Measurements from ENCODE around the gene SUGCT.

Gene SUGCT

GRCh38 chr7:40836218-40836617 is 701.4 kb downstream of the SUGCT start:
- H3K4me3 ChIP-seq (ENCODE audit: low read depth, low read length): no peak overlapping the region
- TF ChIP-seq CTCF (IDR thresholded peaks at IDR 0.05; ENCODE audit: low read depth, low read length, missing control alignments): no peak
- DNase-seq (ENCODE audit: low read depth): no peak
- in situ Hi-C loops (cut with HindIII; ENCODE audit: low sequenced_read_pairs): no loop called here

- no peak overlapping the region for H3K4me3 ChIP-seq (ENCODE audit: low read depth, low read length)
- no peak for TF ChIP-seq CTCF (IDR thresholded peaks at IDR 0.05; ENCODE audit: low read depth, low read length, missing control alignments)
- DNase-seq (ENCODE audit: low read depth): no peak
- in situ Hi-C loops (cut with HindIII; ENCODE audit: low sequenced_read_pairs): no loop called here
Measured at GRCh38 chr7:40839881-40840280, 705.1 kb downstream of the SUGCT start.

- no peak for TF ChIP-seq CTCF (IDR thresholded peaks at IDR 0.05; ENCODE audit: low read depth, low read length, missing control alignments)
- H3K4me3 ChIP-seq (ENCODE audit: low read depth, low read length): no peak overlapping the region
- in situ Hi-C loops (cut with HindIII; ENCODE audit: low sequenced_read_pairs): no loop called here
- no peak for DNase-seq (ENCODE audit: low read depth)
Measured at GRCh38 chr7:40840990-40841389, 706.2 kb downstream of the SUGCT start.

GRCh38 chr7:40842641-40843040 is 707.8 kb downstream of the SUGCT start:
- in situ Hi-C loops (cut with HindIII; ENCODE audit: low sequenced_read_pairs): no loop called here
- H3K4me3 ChIP-seq (ENCODE audit: low read depth, low read length): no peak overlapping the region
- DNase-seq (ENCODE audit: low read depth): no peak
- TF ChIP-seq CTCF (IDR thresholded peaks at IDR 0.05; ENCODE audit: low read depth, low read length, missing control alignments): no peak

- in situ Hi-C loops (cut with HindIII; ENCODE audit: low sequenced_read_pairs): no loop called here
- no peak overlapping the region for H3K4me3 ChIP-seq (ENCODE audit: low read depth, low read length)
- no peak for DNase-seq (ENCODE audit: low read depth)
- no peak for TF ChIP-seq CTCF (IDR thresholded peaks at IDR 0.05; ENCODE audit: low read depth, low read length, missing control alignments)
Measured at GRCh38 chr7:40843338-40843985, 708.7 kb downstream of the SUGCT start.

- DNase-seq (ENCODE audit: low read depth): no peak
- in situ Hi-C loops (cut with HindIII; ENCODE audit: low sequenced_read_pairs): no loop called here
- H3K4me3 ChIP-seq (ENCODE audit: low read depth, low read length): no peak overlapping the region
- TF ChIP-seq CTCF (IDR thresholded peaks at IDR 0.05; ENCODE audit: low read depth, low read length, missing control alignments): no peak
Measured at GRCh38 chr7:40845943-40846342, 711.1 kb downstream of the SUGCT start.

All from astrocyte of the cerebellum (primary cell).